Measurements from ENCODE around the gene CARMIL3.
"Not testable (repeated sequence)": the region's sequence is repeated elsewhere in the genome, so short reads cannot be mapped to it uniquely, and the experiment has no call there.

The CARMIL3 gene

DNA sequence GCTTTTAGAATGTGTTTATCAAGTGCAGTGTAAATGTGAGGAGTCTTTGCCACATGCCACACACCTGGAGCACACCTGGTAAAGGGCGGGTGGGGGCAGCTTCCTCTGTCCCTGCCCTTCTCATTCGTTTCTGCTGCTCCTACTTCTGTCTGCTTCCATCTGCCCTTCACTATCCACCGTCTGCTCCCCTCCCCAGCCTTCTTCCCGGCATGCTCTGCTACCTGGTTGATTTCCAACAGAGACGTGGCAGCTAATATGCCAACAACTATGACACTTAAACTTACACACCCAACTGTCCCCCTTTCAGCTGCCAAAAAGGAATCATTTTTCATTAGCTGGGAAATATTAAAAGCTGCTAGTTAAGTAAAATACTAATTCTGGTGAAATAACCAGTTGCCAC is 9.1 kb upstream of the CARMIL3 start:
- no peak for DNase-seq (ENCODE audit: low read depth)
- TF ChIP-seq, protein P1, sequence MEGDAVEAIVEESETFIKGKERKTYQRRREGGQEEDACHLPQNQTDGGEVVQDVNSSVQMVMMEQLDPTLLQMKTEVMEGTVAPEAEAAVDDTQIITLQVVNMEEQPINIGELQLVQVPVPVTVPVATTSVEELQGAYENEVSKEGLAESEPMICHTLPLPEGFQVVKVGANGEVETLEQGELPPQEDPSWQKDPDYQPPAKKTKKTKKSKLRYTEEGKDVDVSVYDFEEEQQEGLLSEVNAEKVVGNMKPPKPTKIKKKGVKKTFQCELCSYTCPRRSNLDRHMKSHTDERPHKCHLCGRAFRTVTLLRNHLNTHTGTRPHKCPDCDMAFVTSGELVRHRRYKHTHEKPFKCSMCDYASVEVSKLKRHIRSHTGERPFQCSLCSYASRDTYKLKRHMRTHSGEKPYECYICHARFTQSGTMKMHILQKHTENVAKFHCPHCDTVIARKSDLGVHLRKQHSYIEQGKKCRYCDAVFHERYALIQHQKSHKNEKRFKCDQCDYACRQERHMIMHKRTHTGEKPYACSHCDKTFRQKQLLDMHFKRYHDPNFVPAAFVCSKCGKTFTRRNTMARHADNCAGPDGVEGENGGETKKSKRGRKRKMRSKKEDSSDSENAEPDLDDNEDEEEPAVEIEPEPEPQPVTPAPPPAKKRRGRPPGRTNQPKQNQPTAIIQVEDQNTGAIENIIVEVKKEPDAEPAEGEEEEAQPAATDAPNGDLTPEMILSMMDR (IDR thresholded peaks at IDR 0.05; ENCODE audit: insufficient read depth, low read depth, low read length, missing control alignments) = no peak
- no peak overlapping the region for H3K4me3 ChIP-seq (ENCODE audit: low read depth, low read length)

DNA sequence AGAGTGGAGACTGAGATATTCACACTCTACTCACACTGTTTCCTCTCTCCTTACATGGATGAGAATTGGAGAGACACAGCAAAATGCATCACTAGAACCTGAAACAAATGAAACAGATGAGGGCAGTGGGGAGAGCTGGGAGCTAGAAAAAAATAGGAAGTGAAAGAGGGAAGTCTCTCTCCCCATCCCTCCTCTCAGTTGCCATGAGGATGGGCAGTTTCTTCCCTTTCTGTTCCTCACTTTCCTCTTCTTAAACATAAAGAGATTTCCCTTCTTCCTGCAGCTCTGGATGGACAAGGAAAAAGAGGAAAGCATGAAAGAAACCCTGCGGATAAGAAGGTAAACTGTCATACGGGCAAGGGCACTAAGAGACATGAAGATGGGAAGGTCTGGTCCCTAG is 2.8 kb upstream of the CARMIL3 start:
- not testable (repeated sequence) for DNase-seq (ENCODE audit: low read depth); H3K4me3 ChIP-seq (ENCODE audit: low read depth, low read length)

DNA sequence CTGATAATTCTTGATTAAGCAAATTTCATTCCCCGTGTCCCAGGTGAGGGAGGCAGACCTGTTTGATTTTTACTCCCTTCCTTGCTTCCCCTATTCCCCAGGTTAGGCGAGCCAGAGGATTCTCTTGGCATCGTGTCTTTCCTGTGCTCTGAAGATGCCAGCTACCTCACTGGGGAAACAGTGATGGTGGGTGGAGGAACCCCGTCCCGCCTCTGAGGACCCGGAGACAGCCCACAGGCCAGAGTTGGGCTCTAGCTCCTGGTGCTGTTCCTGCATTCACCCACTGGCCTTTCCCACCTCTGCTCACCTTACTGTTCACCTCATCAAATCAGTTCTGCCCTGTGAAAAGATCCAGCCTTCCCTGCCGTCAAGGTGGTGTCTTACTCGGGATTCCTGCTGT is 1.1 kb upstream of the CARMIL3 start:
- H3K4me3 ChIP-seq (ENCODE audit: low read depth, low read length); DNase-seq (ENCODE audit: low read depth): not testable (repeated sequence)

DNA sequence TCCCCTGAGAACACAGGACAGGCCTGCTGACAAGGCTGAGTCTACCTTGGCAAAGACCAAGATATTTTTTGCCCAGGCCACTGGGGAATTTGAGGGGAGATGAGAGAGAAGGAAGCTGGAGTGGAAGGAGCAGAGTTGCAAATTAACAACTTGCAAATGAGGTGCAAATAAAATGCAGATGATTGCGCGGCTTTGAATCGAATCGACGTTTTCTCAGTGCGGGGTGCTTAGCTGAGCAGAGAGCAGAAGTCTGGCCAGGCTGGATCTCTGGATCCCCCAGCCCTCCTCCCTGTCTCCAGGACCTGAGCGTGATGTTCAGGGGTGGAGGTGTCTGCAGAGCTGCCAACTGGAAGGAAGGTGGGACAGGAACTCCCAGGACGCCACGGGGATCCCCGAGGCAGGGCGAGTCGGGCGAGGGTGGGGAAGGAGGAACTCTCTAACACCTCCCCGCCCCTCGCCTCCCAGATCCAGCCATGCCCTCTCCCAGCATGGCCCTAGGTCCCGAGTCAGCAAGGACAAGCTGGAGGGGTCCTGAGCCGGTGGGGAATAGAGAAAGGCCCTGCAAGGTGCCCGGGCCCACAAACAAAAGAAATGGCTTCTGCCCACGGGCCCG is 527 bp upstream of the CARMIL3 start:
- DNase-seq (ENCODE audit: low read depth) = no peak
- TF ChIP-seq, protein P1 (IDR thresholded peaks at IDR 0.05; ENCODE audit: insufficient read depth, low read depth, low read length, missing control alignments) = no peak
- H3K4me3 ChIP-seq (ENCODE audit: low read depth, low read length) = peak overlapping the region; percentile 64

DNA sequence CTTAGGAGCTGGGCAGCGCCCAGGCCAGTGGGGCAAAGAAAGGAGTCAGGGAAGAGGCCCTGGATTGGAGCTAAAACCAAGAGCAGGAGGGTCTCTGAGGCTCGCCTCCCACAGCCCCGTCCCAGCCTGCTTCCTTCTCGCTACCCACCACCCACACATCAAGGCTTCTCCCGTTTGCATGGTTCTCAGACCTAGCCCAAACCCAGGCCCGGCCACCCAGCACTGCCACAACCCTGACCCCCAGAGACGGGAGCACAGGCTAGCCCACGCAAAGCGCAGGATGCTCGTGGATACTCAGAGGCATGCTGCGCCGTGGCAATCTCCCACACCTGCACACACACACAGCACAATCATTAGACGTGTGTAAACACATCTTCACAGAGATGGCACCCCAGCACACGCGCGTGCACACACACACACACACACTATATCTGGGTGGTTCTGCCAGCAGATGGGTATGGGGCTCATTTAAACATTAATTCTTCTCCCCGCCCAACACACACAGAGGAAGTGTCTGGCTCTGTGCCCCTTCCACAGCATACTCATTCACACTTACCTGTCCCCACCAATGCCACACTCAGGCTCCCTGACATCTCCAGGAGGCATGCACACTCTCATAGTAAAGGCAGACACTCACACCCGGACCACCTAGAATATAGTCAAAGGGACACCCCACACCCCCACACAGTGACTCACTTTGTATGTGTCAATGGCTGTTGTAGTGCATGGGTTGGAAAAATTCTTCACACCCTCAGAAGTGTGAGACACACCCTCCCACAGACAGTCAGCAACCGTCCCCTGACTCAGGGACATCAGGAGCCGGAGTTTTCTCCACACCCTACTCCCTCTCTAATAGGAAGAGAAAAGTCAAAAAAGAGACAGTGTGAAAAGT is 1.1 kb downstream of the CARMIL3 start:
- H3K4me3 ChIP-seq (ENCODE audit: low read depth, low read length) = peak overlapping the region; percentile 64; the same call in 1 of the 2 replicates
- no peak for DNase-seq (ENCODE audit: low read depth)
- TF ChIP-seq, protein P1 (IDR thresholded peaks at IDR 0.05; ENCODE audit: insufficient read depth, low read depth, low read length, missing control alignments) = no peak

DNA sequence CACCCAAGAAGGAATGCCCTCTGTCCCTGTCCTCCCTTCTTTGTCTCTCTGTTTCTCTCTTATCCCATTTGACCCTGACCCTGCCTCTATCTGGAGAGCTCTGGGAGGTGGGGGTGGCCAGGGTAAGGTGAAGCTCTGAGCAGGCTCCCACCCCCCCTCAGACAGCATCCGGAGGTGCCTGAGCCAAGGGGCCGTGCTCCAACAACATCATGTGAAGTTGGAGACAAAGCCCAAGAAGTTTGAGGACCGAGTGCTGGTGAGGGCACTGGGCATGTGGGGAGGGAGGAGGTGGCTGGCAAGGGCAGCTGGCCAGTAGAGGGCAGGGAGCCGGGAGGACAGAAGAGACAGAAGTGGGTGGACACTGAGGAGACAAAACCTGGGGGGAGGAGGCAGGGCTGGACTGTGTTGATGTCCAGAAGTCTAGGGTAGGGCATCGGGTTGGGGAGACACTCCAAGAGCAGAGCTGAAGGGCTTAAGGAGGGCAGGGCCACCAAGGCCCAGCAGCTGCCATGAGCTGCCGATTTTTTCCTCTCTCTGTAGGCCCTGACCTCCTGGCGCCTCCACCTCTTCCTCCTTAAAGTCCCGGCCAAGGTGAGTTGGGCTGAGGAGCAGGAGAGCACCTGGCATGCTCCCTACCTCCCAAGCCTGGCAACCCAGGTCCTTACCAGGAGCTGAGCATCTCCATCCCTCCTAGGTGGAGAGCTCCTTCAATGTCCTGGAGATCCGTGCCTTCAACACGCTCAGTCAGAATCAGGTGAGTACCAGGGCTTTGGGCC is 1.9 kb downstream of the CARMIL3 start:
- no peak overlapping the region for H3K4me3 ChIP-seq (ENCODE audit: low read depth, low read length)
- TF ChIP-seq, protein P1 (IDR thresholded peaks at IDR 0.05; ENCODE audit: insufficient read depth, low read depth, low read length, missing control alignments) = no peak
- no peak for DNase-seq (ENCODE audit: low read depth)

DNA sequence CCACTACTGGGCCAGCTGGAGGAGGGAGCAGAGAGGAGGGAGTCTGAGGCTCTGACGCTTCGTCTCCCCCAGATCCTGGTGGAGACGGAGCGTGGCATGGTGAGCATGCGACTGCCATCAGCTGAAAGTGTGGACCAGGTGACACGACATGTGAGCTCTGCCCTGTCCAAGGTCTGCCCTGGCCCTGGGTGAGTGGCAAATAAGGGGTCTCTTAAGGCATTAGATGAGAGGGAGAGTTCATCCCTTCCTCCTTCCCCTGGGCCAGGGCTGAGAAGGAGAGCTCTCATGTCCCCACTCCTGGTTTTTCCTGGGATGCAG is 2.5 kb downstream of the CARMIL3 start:
- H3K4me3 ChIP-seq (ENCODE audit: low read depth, low read length) = no peak overlapping the region
- TF ChIP-seq, protein P1 (IDR thresholded peaks at IDR 0.05; ENCODE audit: insufficient read depth, low read depth, low read length, missing control alignments) = no peak
- DNase-seq (ENCODE audit: low read depth) = no peak

Data from GM12865 (cell line).